Activated CD4-positive, alpha-beta memory T cell treated with anti-CD3 and anti-CD28 coated beads, Interleukin-2, amount 10 ng/mL, durations not matched to agents 7 days and 5 days (primary cell): ENCODE data around the gene TMEM179. TPM values are rescaled to one million over a fixed set of nuclear protein-coding genes. Genes with fewer than 3 reads are reported as not detected.
"Not testable (repeated sequence)": the region's sequence is repeated elsewhere in the genome, so short reads cannot be mapped to it uniquely, and the experiment has no call there.

Experiments
- CTCF ChIA-PET: fragments of 350-600 bp; sonication (Branson Sonifier 250); formaldehyde crosslinking; loops from one replicate; lab custom pipeline; 2021; ENCODE audit warnings: antibody characterized with exemption, inconsistent platforms; lab: Charles Lee
- POLR2A ChIA-PET: fragments of 350-600 bp; sonication (Branson Sonifier 250); formaldehyde crosslinking; loops from one replicate; lab custom pipeline; 2021; ENCODE audit warnings: antibody characterized with exemption; lab: Charles Lee
- DNase-seq: peaks from one replicate; pipeline ENCODE4 v3.0.0-alpha.2; 2020
- H3K27ac Mint-ChIP-seq: one replicate; pipeline ENCODE4 v1.8.0; 2021; ENCODE audit warnings: mild to moderate bottlenecking, mixed read lengths
- H3K27me3 Mint-ChIP-seq: one replicate; pipeline ENCODE4 v1.8.0; 2021; ENCODE audit warnings: mixed read lengths
- H3K36me3 Mint-ChIP-seq: one replicate; pipeline ENCODE4 v1.8.0; 2021; ENCODE audit warnings: low read depth, mixed read lengths
- H3K4me1 Mint-ChIP-seq: one replicate; pipeline ENCODE4 v1.8.0; 2021; ENCODE audit warnings: mixed read lengths
- H3K4me3 Mint-ChIP-seq: one replicate; pipeline ENCODE4 v1.8.0; 2021; ENCODE audit warnings: mild to moderate bottlenecking, mixed read lengths
- H3K9me3 Mint-ChIP-seq: one replicate; pipeline ENCODE4 v1.8.0; 2021; ENCODE audit warnings: mixed read lengths
- total RNA-seq, 2 experiments: library from RNA; stranded (reverse); gene quantifications; one replicate each; pipeline ENCODE4 v1.2.3, GENCODE V29; 2021

The TMEM179 gene
- not detected for total RNA-seq

- H3K27me3 Mint-ChIP-seq = peaks cover 40% of the 10 kb centered on the region
Observed at GRCh38 chr14:104604458-104605449, at the start of gene TMEM179. TSS of gene TMEM179 (minus strand) at chr14:104604772. CDS start at chr14:104604741, 31 bp downstream.

GRCh38 chr14:104654119-104654518 lies 49.5 kb upstream of the TMEM179 start:
- Mint-ChIP-seq H3K27me3 (peaks cover 25% of the 10 kb centered on the region), H3K27ac (no peak overlapping the region), H3K36me3 (no peaks in the 10 kb centered on the region), H3K4me3 (no peak overlapping the region), H3K9me3 (peaks cover 15% of the 10 kb centered on the region), H3K4me1 (no peaks in the 10 kb centered on the region)
- DNase-seq = no peak
- CTCF ChIA-PET = no interaction called here
- POLR2A ChIA-PET = no interaction called here

More at GRCh38 chr14:104604458-104605449, at the start of gene TMEM179:
- Mint-ChIP-seq H3K36me3 (no peaks in the 10 kb centered on the region), H3K9me3 (no peaks in the 10 kb centered on the region), H3K4me1 (no peaks in the 10 kb centered on the region), H3K4me3 (no peak within 1 kb of the TSS), H3K27ac (no peak within 1 kb of the TSS)
- ChIA-PET POLR2A (no interaction called here), CTCF (no interaction called here)
- DNase-seq = no peak

GRCh38 chr14:104653130-104653920 lies 48.8 kb upstream of the TMEM179 start:
- H3K4me1 Mint-ChIP-seq, H3K27ac Mint-ChIP-seq, DNase-seq, H3K36me3 Mint-ChIP-seq, POLR2A ChIA-PET, CTCF ChIA-PET, H3K4me3 Mint-ChIP-seq: not testable (repeated sequence)
- H3K9me3 Mint-ChIP-seq = peaks cover 15% of the 10 kb centered on the region
- H3K27me3 Mint-ChIP-seq = peaks cover 29% of the 10 kb centered on the region

- ChIA-PET CTCF (interaction anchor here (1.3 kb wide), 1 partner anchor 57 kb away, joined by 3 read pairs; no protein-coding TSS in a partner anchor), POLR2A (no interaction called here)
- Mint-ChIP-seq H3K27me3 (peaks cover 25% of the 10 kb centered on the region), H3K4me3 (no peak overlapping the region), H3K36me3 (no peaks in the 10 kb centered on the region), H3K9me3 (peaks cover 15% of the 10 kb centered on the region), H3K27ac (no peak overlapping the region), H3K4me1 (no peaks in the 10 kb centered on the region)
- DNase-seq = no peak
Observed at GRCh38 chr14:104652386-104652785, 47.8 kb upstream of the TMEM179 start.

- Mint-ChIP-seq H3K9me3 (peaks cover 15% of the 10 kb centered on the region), H3K4me3 (no peak overlapping the region), H3K27ac (no peak overlapping the region), H3K4me1 (no peaks in the 10 kb centered on the region), H3K27me3 (peaks cover 25% of the 10 kb centered on the region), H3K36me3 (no peaks in the 10 kb centered on the region)
- POLR2A ChIA-PET = no interaction called here
- no peak for DNase-seq
- CTCF ChIA-PET = interaction anchor here (1.3 to 1.4 kb wide), 2 partner anchors 14 to 58 kb away, joined by 3 read pairs; no protein-coding TSS in a partner anchor
Observed at GRCh38 chr14:104651876-104652260, 47.3 kb upstream of the TMEM179 start.

- CTCF ChIA-PET = interaction anchor here (1.3 to 1.4 kb wide), 2 partner anchors 14 to 58 kb away, joined by 3 read pairs; no protein-coding TSS in a partner anchor
- POLR2A ChIA-PET = no interaction called here
- H3K36me3 Mint-ChIP-seq = no peaks in the 10 kb centered on the region
- no peaks in the 10 kb centered on the region for H3K4me1 Mint-ChIP-seq
- no peak for DNase-seq
- no peak overlapping the region for H3K27ac Mint-ChIP-seq
- H3K27me3 Mint-ChIP-seq = peaks cover 23% of the 10 kb centered on the region
- H3K9me3 Mint-ChIP-seq = peaks cover 15% of the 10 kb centered on the region
- H3K4me3 Mint-ChIP-seq = no peak overlapping the region
Observed at GRCh38 chr14:104650981-104651875, 46.7 kb upstream of the TMEM179 start.

GRCh38 chr14:104650057-104650980 lies 45.7 kb upstream of the TMEM179 start:
- CTCF ChIA-PET = interaction anchor here (1.4 kb wide), 1 partner anchor 15 kb away, joined by 3 read pairs; no protein-coding TSS in a partner anchor
- Mint-ChIP-seq H3K4me1 (no peaks in the 10 kb centered on the region), H3K27ac (no peak overlapping the region), H3K36me3 (no peaks in the 10 kb centered on the region), H3K27me3 (peaks cover 14% of the 10 kb centered on the region), H3K9me3 (peaks cover 16% of the 10 kb centered on the region), H3K4me3 (no peak overlapping the region)
- peak; percentile 66 for DNase-seq
- POLR2A ChIA-PET = no interaction called here

GRCh38 chr14:104647467-104648043 lies 43.0 kb upstream of the TMEM179 start:
- ChIA-PET POLR2A (no interaction called here), CTCF (no interaction called here)
- H3K4me3 Mint-ChIP-seq = no peak overlapping the region
- peaks cover 8% of the 10 kb centered on the region for H3K9me3 Mint-ChIP-seq
- H3K27ac Mint-ChIP-seq = no peak overlapping the region
- no peaks in the 10 kb centered on the region for H3K4me1 Mint-ChIP-seq
- H3K27me3 Mint-ChIP-seq = peaks cover 18% of the 10 kb centered on the region
- DNase-seq = no peak
- H3K36me3 Mint-ChIP-seq = no peaks in the 10 kb centered on the region

- CTCF ChIA-PET = no interaction called here
- H3K4me3 Mint-ChIP-seq = no peak overlapping the region
Observed at GRCh38 chr14:104644656-104645378, 40.2 kb upstream of the TMEM179 start.

GRCh38 chr14:104644091-104644635 lies 39.6 kb upstream of the TMEM179 start:
- H3K9me3 Mint-ChIP-seq = peaks cover 2% of the 10 kb centered on the region
- no peak for DNase-seq
- CTCF ChIA-PET = no interaction called here
- no peaks in the 10 kb centered on the region for H3K4me1 Mint-ChIP-seq
- no peaks in the 10 kb centered on the region for H3K36me3 Mint-ChIP-seq
- no peak overlapping the region for H3K4me3 Mint-ChIP-seq
- POLR2A ChIA-PET = no interaction called here
- no peak overlapping the region for H3K27ac Mint-ChIP-seq
- peaks cover 13% of the 10 kb centered on the region for H3K27me3 Mint-ChIP-seq

More at GRCh38 chr14:104644656-104645378, 40.2 kb upstream of the TMEM179 start:
- Mint-ChIP-seq H3K36me3 (no peaks in the 10 kb centered on the region), H3K27me3 (peaks cover 18% of the 10 kb centered on the region), H3K4me1 (no peaks in the 10 kb centered on the region), H3K9me3 (peaks cover 2% of the 10 kb centered on the region), H3K27ac (no peak overlapping the region)
- DNase-seq = no peak
- POLR2A ChIA-PET = no interaction called here
